Activated T-helper 2 cell treated with anti-CD3 and anti-CD28 coated beads, Interferon-gamma antibody, Interleukin-2, Interleukin-4, amounts not matched to agents 10 μg/mL and 5 μg/mL and 100 μg/mL, durations not matched to agents 14 hours and 24 hours and 36 hours (primary cell): ENCODE results near the gene ACAP3. TPM values are rescaled to one million over a fixed set of nuclear protein-coding genes. Genes with fewer than 3 reads are reported as not detected.
"Not testable (repeated sequence)": the region's sequence is repeated elsewhere in the genome, so short reads cannot be mapped to it uniquely, and the experiment has no call there.

ENCODE experiments used
- DNase-seq: peaks from one replicate; pipeline ENCODE4 v3.0.0; 2021; ENCODE audit warnings: low spot score
- H3K27ac Mint-ChIP-seq: one replicate; pipeline ENCODE4 v1.8.0; 2021; ENCODE audit warnings: mixed read lengths
- H3K27me3 Mint-ChIP-seq: one replicate; pipeline ENCODE4 v1.8.0; 2021; ENCODE audit warnings: low read depth, mixed read lengths
- H3K36me3 Mint-ChIP-seq: one replicate; pipeline ENCODE4 v1.8.0; 2021; ENCODE audit warnings: low read depth, mixed read lengths
- H3K4me1 Mint-ChIP-seq: one replicate; pipeline ENCODE4 v1.8.0; 2021; ENCODE audit warnings: low read depth, mixed read lengths
- H3K4me3 Mint-ChIP-seq: one replicate; pipeline ENCODE4 v1.8.0; 2021; ENCODE audit warnings: low read depth, mild to moderate bottlenecking, moderate library complexity, mixed read lengths
- H3K9me3 Mint-ChIP-seq: one replicate; pipeline ENCODE4 v1.8.0; 2021; ENCODE audit warnings: mixed read lengths
- intact Hi-C: fragments of 100-400 bp; cut with micrococcal nuclease; formaldehyde crosslinking; loops from one replicate; pipeline ENCODE4 v1.15.1; 2023
- total RNA-seq: library from RNA; stranded (reverse); gene quantifications from 2 replicates; pipeline ENCODE4 v1.2.3, GENCODE V29; 2022

The ACAP3 gene
- total RNA-seq, 1 donor from 2014 or later, result 43.4 TPM

GRCh38 chr1:1321477-1321876 is 13.7 kb upstream of the ACAP3 start:
- no peak overlapping the region for H3K4me3 Mint-ChIP-seq
- DNase-seq, result no peak
- intact Hi-C loops, result no loop called here
- peaks cover 18% of the 10 kb centered on the region for H3K4me1 Mint-ChIP-seq
- peaks cover 33% of the 10 kb centered on the region for H3K36me3 Mint-ChIP-seq
- no peak overlapping the region for H3K27ac Mint-ChIP-seq
- H3K9me3 Mint-ChIP-seq, result no peaks in the 10 kb centered on the region
- H3K27me3 Mint-ChIP-seq, result no peaks in the 10 kb centered on the region

GRCh38 chr1:1320666-1321448 is 13.1 kb upstream of the ACAP3 start:
- H3K9me3 Mint-ChIP-seq, result no peaks in the 10 kb centered on the region
- no peak overlapping the region for H3K27ac Mint-ChIP-seq
- intact Hi-C loops, result no loop called here
- DNase-seq, result no peak
- H3K4me3 Mint-ChIP-seq, result no peak overlapping the region
- no peaks in the 10 kb centered on the region for H3K27me3 Mint-ChIP-seq
- H3K4me1 Mint-ChIP-seq, result peaks cover 15% of the 10 kb centered on the region
- peaks cover 38% of the 10 kb centered on the region for H3K36me3 Mint-ChIP-seq

- no peaks in the 10 kb centered on the region for H3K27me3 Mint-ChIP-seq
- H3K4me1 Mint-ChIP-seq, result peaks cover 11% of the 10 kb centered on the region
- H3K36me3 Mint-ChIP-seq, result peaks cover 46% of the 10 kb centered on the region
- H3K9me3 Mint-ChIP-seq, result no peaks in the 10 kb centered on the region
- H3K27ac Mint-ChIP-seq, result no peak overlapping the region
- no peak overlapping the region for H3K4me3 Mint-ChIP-seq
- no peak for DNase-seq
- intact Hi-C loops, result no loop called here
These were observed 11.9 kb upstream of the ACAP3 start for GRCh38 chr1:1319646-1319941.

- Mint-ChIP-seq H3K27ac (no peak overlapping the region), H3K9me3 (no peaks in the 10 kb centered on the region), H3K4me1 (peaks cover 11% of the 10 kb centered on the region), H3K27me3 (no peaks in the 10 kb centered on the region), H3K4me3 (no peak overlapping the region), H3K36me3 (peaks cover 46% of the 10 kb centered on the region)
- intact Hi-C loops, result no loop called here
- DNase-seq, result no peak
These were observed 11.3 kb upstream of the ACAP3 start for GRCh38 chr1:1318777-1319645.

- H3K27me3 Mint-ChIP-seq, result no peaks in the 10 kb centered on the region
- peaks cover 7% of the 10 kb centered on the region for H3K4me1 Mint-ChIP-seq
- H3K9me3 Mint-ChIP-seq, result no peaks in the 10 kb centered on the region
- intact Hi-C loops, result no loop called here
- no peak overlapping the region for H3K27ac Mint-ChIP-seq
- peaks cover 47% of the 10 kb centered on the region for H3K36me3 Mint-ChIP-seq
- DNase-seq, result no peak
- H3K4me3 Mint-ChIP-seq, result no peak overlapping the region
These were observed 10.5 kb upstream of the ACAP3 start for GRCh38 chr1:1318131-1318652.

GRCh38 chr1:1317420-1317819 is 9.7 kb upstream of the ACAP3 start:
- intact Hi-C loops, result no loop called here
- H3K4me1 Mint-ChIP-seq, result peaks cover 4% of the 10 kb centered on the region
- no peak for DNase-seq
- H3K27ac Mint-ChIP-seq, result no peak overlapping the region
- H3K4me3 Mint-ChIP-seq, result no peak overlapping the region
- peaks cover 49% of the 10 kb centered on the region for H3K36me3 Mint-ChIP-seq
- H3K9me3 Mint-ChIP-seq, result no peaks in the 10 kb centered on the region
- no peaks in the 10 kb centered on the region for H3K27me3 Mint-ChIP-seq

GRCh38 chr1:1316199-1316598 is 8.5 kb upstream of the ACAP3 start:
- H3K27ac Mint-ChIP-seq, H3K4me3 Mint-ChIP-seq, H3K27me3 Mint-ChIP-seq, H3K4me1 Mint-ChIP-seq, DNase-seq, H3K9me3 Mint-ChIP-seq, intact Hi-C loops: not testable (repeated sequence)
- H3K36me3 Mint-ChIP-seq, result peaks cover 44% of the 10 kb centered on the region

GRCh38 chr1:1315435-1315954 is 7.8 kb upstream of the ACAP3 start:
- no peaks in the 10 kb centered on the region for H3K4me1 Mint-ChIP-seq
- DNase-seq, result no peak

GRCh38 chr1:1314678-1315335 is 7.1 kb upstream of the ACAP3 start:
- no peak overlapping the region for H3K4me3 Mint-ChIP-seq
- no peaks in the 10 kb centered on the region for H3K9me3 Mint-ChIP-seq
- H3K27ac Mint-ChIP-seq, result no peak overlapping the region
- no peak for DNase-seq
- intact Hi-C loops, result no loop called here
- H3K36me3 Mint-ChIP-seq, result peaks cover 46% of the 10 kb centered on the region
- no peaks in the 10 kb centered on the region for H3K27me3 Mint-ChIP-seq
- no peaks in the 10 kb centered on the region for H3K4me1 Mint-ChIP-seq

More at GRCh38 chr1:1315435-1315954, 7.8 kb upstream of the ACAP3 start:
- Mint-ChIP-seq H3K9me3 (no peaks in the 10 kb centered on the region), H3K4me3 (no peak overlapping the region), H3K36me3 (peaks cover 48% of the 10 kb centered on the region), H3K27ac (no peak overlapping the region), H3K27me3 (no peaks in the 10 kb centered on the region)
- intact Hi-C loops, result no loop called here

- no peak overlapping the region for H3K4me3 Mint-ChIP-seq
- H3K27me3 Mint-ChIP-seq, result no peaks in the 10 kb centered on the region
- no peak overlapping the region for H3K27ac Mint-ChIP-seq
- intact Hi-C loops, result no loop called here
- DNase-seq, result no peak
- H3K36me3 Mint-ChIP-seq, result peaks cover 41% of the 10 kb centered on the region
- H3K4me1 Mint-ChIP-seq, result no peaks in the 10 kb centered on the region
- H3K9me3 Mint-ChIP-seq, result no peaks in the 10 kb centered on the region
These were observed 6.5 kb upstream of the ACAP3 start for GRCh38 chr1:1314237-1314586.

- H3K9me3 Mint-ChIP-seq, result no peaks in the 10 kb centered on the region
- H3K27me3 Mint-ChIP-seq, result no peaks in the 10 kb centered on the region
- no peak for DNase-seq
- peaks cover 35% of the 10 kb centered on the region for H3K36me3 Mint-ChIP-seq
- no peak overlapping the region for H3K27ac Mint-ChIP-seq
- no peaks in the 10 kb centered on the region for H3K4me1 Mint-ChIP-seq
- intact Hi-C loops, result no loop called here
- H3K4me3 Mint-ChIP-seq, result no peak overlapping the region
These were observed 5.9 kb upstream of the ACAP3 start for GRCh38 chr1:1313500-1314236.
